ENCODE measurements around the gene HDAC7. TPM values are rescaled to one million over a fixed set of nuclear protein-coding genes. Genes with fewer than 3 reads are reported as not detected.
A peak's percentile ranks its signal among the peaks of the same experiment; 100 is the strongest.

The HDAC7 gene
- total and polyA plus RNA-seq, 2 experiments from 2014 or later = 41.3 to 60.1 TPM

- DNase-seq (ENCODE audit: low spot score) = peak; percentile 34
- Histone ChIP-seq H2AFZ (peak overlapping the region; percentile 85), H3K36me3 (ENCODE audit: insufficient read depth) (no peaks in the 10 kb centered on the region), H3K79me2 (replicated peaks; ENCODE audit: insufficient read depth) (0 out of 2 replicates have a peak, but pooled peaks cover 4% of the 10 kb centered on the region), H3K9me2 (ENCODE audit: insufficient read depth) (0 out of 2 replicates have a peak, but pooled peaks cover 3% of the 10 kb centered on the region), H3K27me3 (ENCODE audit: insufficient read depth) (no peaks in the 10 kb centered on the region), H3K4me2 (peak overlapping the region; percentile 55; the same call in 1 of the 2 replicates), H3K4me3 (no peak overlapping the region), H3F3A (replicated peaks; ENCODE audit: low read depth) (no peaks in the 10 kb centered on the region; the same call in 1 of the 2 replicates), H3K27ac (ENCODE audit: low read depth) (no peak overlapping the region), H4K20me1 (replicated peaks; ENCODE audit: insufficient read depth) (no peaks in the 10 kb centered on the region), H3K4me1 (ENCODE audit: insufficient read depth) (peaks cover 43% of the 10 kb centered on the region)
- Mint-ChIP-seq H3K27ac (no peak overlapping the region), H3K4me1 (peaks cover 58% of the 10 kb centered on the region), H3K36me3 (ENCODE audit: low read depth) (no peaks in the 10 kb centered on the region; the same call in 2 of the 3 replicates), H3K27me3 (ENCODE audit: insufficient read depth, low read depth, poor library complexity) (peaks cover 16% of the 10 kb centered on the region), H3K4me3 (no peak overlapping the region), H3K9me3 (no peaks in the 10 kb centered on the region)
- peak; percentile 35 for ATAC-seq
- TF ChIP-seq STAT1 (IDR thresholded peaks at IDR 0.05; ENCODE audit: unreplicated experiment) (no peak), NANOG (IDR thresholded peaks at IDR 0.05; ENCODE audit: borderline replicate concordance) (no peak), JUNB (IDR thresholded peaks at IDR 0.05; ENCODE audit: unreplicated experiment) (no peak), CREB1 (CRISPR knock-in tag; IDR thresholded peaks at IDR 0.05; ENCODE audit: low read depth) (no peak)
These were observed 5.5 kb upstream of the HDAC7 start for GRCh38 chr12:47825173-47825639.

- Histone ChIP-seq H2AFZ (peak overlapping the region; percentile 85; the same call in 1 of the 2 replicates), H3F3A (replicated peaks; ENCODE audit: low read depth) (no peaks in the 10 kb centered on the region; the same call in 1 of the 2 replicates), H3K27me3 (ENCODE audit: insufficient read depth) (no peaks in the 10 kb centered on the region), H3K4me1 (ENCODE audit: insufficient read depth) (peaks cover 43% of the 10 kb centered on the region), H3K4me2 (peak overlapping the region; percentile 55; the same call in 1 of the 2 replicates), H3K9me2 (ENCODE audit: insufficient read depth) (0 out of 2 replicates have a peak, but pooled peaks cover 3% of the 10 kb centered on the region), H3K36me3 (ENCODE audit: insufficient read depth) (no peaks in the 10 kb centered on the region), H3K4me3 (no peak overlapping the region), H3K79me2 (replicated peaks; ENCODE audit: insufficient read depth) (0 out of 2 replicates have a peak, but pooled peaks cover 4% of the 10 kb centered on the region), H4K20me1 (replicated peaks; ENCODE audit: insufficient read depth) (no peaks in the 10 kb centered on the region), H3K27ac (ENCODE audit: low read depth) (no peak overlapping the region)
- Mint-ChIP-seq H3K9me3 (no peaks in the 10 kb centered on the region), H3K27me3 (ENCODE audit: insufficient read depth, low read depth, poor library complexity) (peaks cover 18% of the 10 kb centered on the region), H3K27ac (no peak overlapping the region), H3K4me1 (peaks cover 58% of the 10 kb centered on the region), H3K36me3 (ENCODE audit: low read depth) (no peaks in the 10 kb centered on the region; the same call in 2 of the 3 replicates), H3K4me3 (no peak overlapping the region)
- no peak for DNase-seq (ENCODE audit: low spot score)
- no peak for ATAC-seq
- TF ChIP-seq ETS1 (IDR thresholded peaks at IDR 0.05) (no peak), ZNF331 (CRISPR knock-in tag; IDR thresholded peaks at IDR 0.05; ENCODE audit: low read depth) (no peak), EZH2 (IDR thresholded peaks at IDR 0.05; ENCODE audit: low read depth, unreplicated experiment) (no peak), REST (IDR thresholded peaks at IDR 0.05; ENCODE audit: unreplicated experiment) (no peak), CREB1 (CRISPR knock-in tag; IDR thresholded peaks at IDR 0.05; ENCODE audit: low read depth) (no peak), STAT1 (IDR thresholded peaks at IDR 0.05; ENCODE audit: unreplicated experiment) (no peak), CTCF (conservative IDR thresholded peaks at IDR 0.05; ENCODE audit: low read depth in 2 of 2) (no peak), ZNF114 (CRISPR knock-in tag; IDR thresholded peaks at IDR 0.05) (no peak)
These were observed 4.9 kb upstream of the HDAC7 start for GRCh38 chr12:47824635-47825034.

All from GM23338 (cell line).